Activated T-cell treated with anti-CD3 and anti-CD28 coated beads, Interleukin-2, amount 50 U/mL, for 1 hour (primary cell): Measurements from ENCODE around the gene SETD5.

Experiments
- DNase-seq: peaks from one replicate; pipeline ENCODE4 v3.0.0-alpha.2; 2020

Gene SETD5

GRCh38 chr3:9525078-9525477 is 127.7 kb downstream of the SETD5 start:
- no peak for DNase-seq
